WTC11 (cell line): Measurements from ENCODE around the gene CUL5. TPM values are rescaled to one million over a fixed set of nuclear protein-coding genes. Genes with fewer than 3 reads are reported as not detected.

Experiments
- ATAC-seq: fragments of 200-7000 bp; cut with Tn5 transposase; 2 replicates; pipeline ENCODE4 v1.10.0; 2021; ENCODE audit warnings: mild to moderate bottlenecking, moderate library complexity
- CTCF ChIA-PET: fragments of 300-600 bp; sonication (Branson Sonifier 250); formaldehyde crosslinking; loops from one replicate; lab custom pipeline; 2021; ENCODE audit warnings: antibody characterized with exemption; lab: Charles Lee
- POLR2A ChIA-PET: fragments of 350-600 bp; sonication (Branson Sonifier 250); formaldehyde crosslinking; loops from one replicate; lab custom pipeline; 2021; ENCODE audit warnings: antibody characterized with exemption; lab: Charles Lee
- DNase-seq: peaks from one replicate; pipeline ENCODE4 v3.0.0; 2021; ENCODE audit warnings: low spot score
- H3K27ac Mint-ChIP-seq: 2 replicates; pipeline ENCODE4 v1.8.0; 2021; ENCODE audit warnings: mixed read lengths
- H3K27me3 Mint-ChIP-seq: 2 replicates; pipeline ENCODE4 v1.8.0; 2021; ENCODE audit warnings: low read depth, mild to moderate bottlenecking, moderate library complexity, mixed read lengths
- H3K36me3 Mint-ChIP-seq: 2 replicates; pipeline ENCODE4 v1.8.0; 2021; ENCODE audit warnings: mixed read lengths
- H3K4me1 Mint-ChIP-seq: 2 replicates; pipeline ENCODE4 v1.8.0; 2022; ENCODE audit warnings: mixed read lengths
- H3K4me3 Mint-ChIP-seq: 2 replicates; pipeline ENCODE4 v1.8.0; 2021; ENCODE audit warnings: mild to moderate bottlenecking, moderate library complexity, mixed read lengths
- H3K9me3 Mint-ChIP-seq: 2 replicates; pipeline ENCODE4 v1.8.0; 2021; ENCODE audit warnings: mixed read lengths
- CBFB ChIP-seq: sonication (generic); formaldehyde crosslinking; IDR thresholded peaks from 2 replicates; pipeline ENCODE4 v1.8.1; 2022; ENCODE audit warnings: mild to moderate bottlenecking, low read depth, missing genetic modification reagents
- CREB1 ChIP-seq: sonication (generic); formaldehyde crosslinking; IDR thresholded peaks from 2 replicates; pipeline ENCODE4 v1.8.0; 2023; ENCODE audit warnings: mild to moderate bottlenecking, missing genetic modification reagents
- EMX1 ChIP-seq: fragments of 250-450 bp; sonication (Bioruptor Pico); IDR thresholded peaks from 2 replicates; pipeline ENCODE4 v1.8.0; 2021; ENCODE audit warnings: mild to moderate bottlenecking
- FOXK1 ChIP-seq: sonication (generic); formaldehyde crosslinking; IDR thresholded peaks from 2 replicates; pipeline ENCODE4 v1.8.0; 2022; ENCODE audit warnings: mild to moderate bottlenecking, moderate library complexity, missing genetic modification reagents
- JUN ChIP-seq: sonication (generic); formaldehyde crosslinking; IDR thresholded peaks from 2 replicates; pipeline ENCODE4 v1.8.0; 2023; ENCODE audit warnings: mild to moderate bottlenecking, missing genetic modification reagents
- MXD4 ChIP-seq: fragments of 250-450 bp; sonication (Bioruptor Pico); IDR thresholded peaks from 2 replicates; pipeline ENCODE4 v1.8.0; 2021; ENCODE audit warnings: mild to moderate bottlenecking, moderate library complexity, borderline replicate concordance
- SMAD4 ChIP-seq: sonication (generic); formaldehyde crosslinking; IDR thresholded peaks from 2 replicates; pipeline ENCODE4 v1.8.0; 2022; ENCODE audit warnings: mild to moderate bottlenecking, missing genetic modification reagents
- SOX15 ChIP-seq: fragments of 250-450 bp; sonication (Bioruptor Pico); IDR thresholded peaks from 2 replicates; pipeline ENCODE4 v1.9.0; 2021; ENCODE audit warnings: mild to moderate bottlenecking
- TP53 ChIP-seq: sonication (generic); formaldehyde crosslinking; IDR thresholded peaks from 2 replicates; pipeline ENCODE4 v1.8.1; 2023; ENCODE audit warnings: mild to moderate bottlenecking, missing genetic modification reagents
- ZBTB21 ChIP-seq: sonication (generic); formaldehyde crosslinking; IDR thresholded peaks from 2 replicates; pipeline ENCODE4 v1.8.1; 2023; ENCODE audit warnings: mild to moderate bottlenecking, missing genetic modification reagents, borderline replicate concordance
- total RNA-seq: library from RNA; stranded (reverse); gene quantifications from 3 replicates; pipeline ENCODE4 v1.2.3, GENCODE V29; 2021
- TF ChIP-seq, protein P1 (sequence below): sonication (generic); formaldehyde crosslinking; IDR thresholded peaks from 2 replicates; pipeline ENCODE4 v1.8.0; 2022; ENCODE audit warnings: missing genetic modification reagents
- TF ChIP-seq, protein P2 (sequence below): fragments of 250-450 bp; sonication (Bioruptor Pico); IDR thresholded peaks from 2 replicates; pipeline ENCODE4 v1.9.0; 2021; ENCODE audit warnings: mild to moderate bottlenecking
- TF ChIP-seq, protein P3 (sequence below): fragments of 250-450 bp; sonication (Bioruptor Pico); IDR thresholded peaks from 2 replicates; pipeline ENCODE4 v1.9.0; 2021; ENCODE audit warnings: mild to moderate bottlenecking
- TF ChIP-seq, protein P4 (sequence below): sonication (generic); formaldehyde crosslinking; IDR thresholded peaks from 2 replicates; pipeline ENCODE4 v1.8.0; 2023; ENCODE audit warnings: missing genetic modification reagents, mild to moderate bottlenecking, borderline replicate concordance

The CUL5 gene
- total RNA-seq, 1 experiment from 2014 or later = 31.4 TPM

DNA sequence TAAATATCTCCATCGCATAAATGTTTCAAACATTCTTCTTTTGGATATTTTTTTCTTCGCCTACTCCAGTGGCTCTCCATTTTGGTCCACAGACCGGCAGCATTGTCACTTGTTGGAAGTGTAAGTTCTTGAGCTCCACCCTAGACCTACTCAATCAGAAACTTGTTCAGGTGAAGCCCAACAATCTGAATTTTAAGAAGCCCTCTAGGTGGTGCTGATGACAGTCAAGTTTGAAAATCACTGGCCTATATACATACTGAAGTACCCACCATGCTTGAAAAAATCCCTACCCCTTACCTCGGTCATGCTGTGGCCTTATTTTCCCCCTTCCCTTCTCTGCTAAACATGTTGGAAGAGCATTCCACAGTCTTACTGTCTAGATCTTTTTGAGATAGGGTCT is 102.4 kb downstream of the CUL5 start (continued):
- TF ChIP-seq, protein P1, sequence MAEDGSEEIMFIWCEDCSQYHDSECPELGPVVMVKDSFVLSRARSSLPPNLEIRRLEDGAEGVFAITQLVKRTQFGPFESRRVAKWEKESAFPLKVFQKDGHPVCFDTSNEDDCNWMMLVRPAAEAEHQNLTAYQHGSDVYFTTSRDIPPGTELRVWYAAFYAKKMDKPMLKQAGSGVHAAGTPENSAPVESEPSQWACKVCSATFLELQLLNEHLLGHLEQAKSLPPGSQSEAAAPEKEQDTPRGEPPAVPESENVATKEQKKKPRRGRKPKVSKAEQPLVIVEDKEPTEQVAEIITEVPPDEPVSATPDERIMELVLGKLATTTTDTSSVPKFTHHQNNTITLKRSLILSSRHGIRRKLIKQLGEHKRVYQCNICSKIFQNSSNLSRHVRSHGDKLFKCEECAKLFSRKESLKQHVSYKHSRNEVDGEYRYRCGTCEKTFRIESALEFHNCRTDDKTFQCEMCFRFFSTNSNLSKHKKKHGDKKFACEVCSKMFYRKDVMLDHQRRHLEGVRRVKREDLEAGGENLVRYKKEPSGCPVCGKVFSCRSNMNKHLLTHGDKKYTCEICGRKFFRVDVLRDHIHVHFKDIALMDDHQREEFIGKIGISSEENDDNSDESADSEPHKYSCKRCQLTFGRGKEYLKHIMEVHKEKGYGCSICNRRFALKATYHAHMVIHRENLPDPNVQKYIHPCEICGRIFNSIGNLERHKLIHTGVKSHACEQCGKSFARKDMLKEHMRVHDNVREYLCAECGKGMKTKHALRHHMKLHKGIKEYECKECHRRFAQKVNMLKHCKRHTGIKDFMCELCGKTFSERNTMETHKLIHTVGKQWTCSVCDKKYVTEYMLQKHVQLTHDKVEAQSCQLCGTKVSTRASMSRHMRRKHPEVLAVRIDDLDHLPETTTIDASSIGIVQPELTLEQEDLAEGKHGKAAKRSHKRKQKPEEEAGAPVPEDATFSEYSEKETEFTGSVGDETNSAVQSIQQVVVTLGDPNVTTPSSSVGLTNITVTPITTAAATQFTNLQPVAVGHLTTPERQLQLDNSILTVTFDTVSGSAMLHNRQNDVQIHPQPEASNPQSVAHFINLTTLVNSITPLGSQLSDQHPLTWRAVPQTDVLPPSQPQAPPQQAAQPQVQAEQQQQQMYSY (CRISPR knock-in tag) = no peak
- TF ChIP-seq SOX15 (CRISPR knock-in tag) (no peak), SMAD4 (CRISPR knock-in tag) (no peak), TP53 (CRISPR knock-in tag) (no peak), CBFB (CRISPR knock-in tag) (no peak), EMX1 (no peak)
- TF ChIP-seq, protein P2, sequence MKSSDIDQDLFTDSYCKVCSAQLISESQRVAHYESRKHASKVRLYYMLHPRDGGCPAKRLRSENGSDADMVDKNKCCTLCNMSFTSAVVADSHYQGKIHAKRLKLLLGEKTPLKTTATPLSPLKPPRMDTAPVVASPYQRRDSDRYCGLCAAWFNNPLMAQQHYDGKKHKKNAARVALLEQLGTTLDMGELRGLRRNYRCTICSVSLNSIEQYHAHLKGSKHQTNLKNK = no peak
- TF ChIP-seq, all 79 proteins: peak for 0

DNA sequence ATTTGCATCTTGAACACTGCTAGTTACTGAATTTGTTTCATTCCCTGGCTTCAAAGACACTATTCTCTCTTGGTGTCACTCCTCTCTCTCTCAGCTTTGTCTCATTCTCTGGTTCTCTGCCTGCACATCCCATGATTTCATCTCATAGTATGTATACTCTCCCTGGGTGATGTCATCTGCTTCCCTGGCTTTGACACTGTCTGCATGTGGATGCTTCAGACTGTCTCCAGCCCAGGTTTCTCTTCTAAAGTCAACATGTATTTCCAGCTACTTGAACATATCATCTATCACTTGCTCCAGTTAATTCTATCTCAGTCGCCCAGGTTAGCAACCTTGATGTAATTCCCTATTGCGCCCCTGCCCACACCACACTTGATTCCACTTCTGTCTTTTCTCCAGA is 103.4 kb downstream of the CUL5 start:
- no peak for TF ChIP-seq MXD4
- TF ChIP-seq, protein P3, sequence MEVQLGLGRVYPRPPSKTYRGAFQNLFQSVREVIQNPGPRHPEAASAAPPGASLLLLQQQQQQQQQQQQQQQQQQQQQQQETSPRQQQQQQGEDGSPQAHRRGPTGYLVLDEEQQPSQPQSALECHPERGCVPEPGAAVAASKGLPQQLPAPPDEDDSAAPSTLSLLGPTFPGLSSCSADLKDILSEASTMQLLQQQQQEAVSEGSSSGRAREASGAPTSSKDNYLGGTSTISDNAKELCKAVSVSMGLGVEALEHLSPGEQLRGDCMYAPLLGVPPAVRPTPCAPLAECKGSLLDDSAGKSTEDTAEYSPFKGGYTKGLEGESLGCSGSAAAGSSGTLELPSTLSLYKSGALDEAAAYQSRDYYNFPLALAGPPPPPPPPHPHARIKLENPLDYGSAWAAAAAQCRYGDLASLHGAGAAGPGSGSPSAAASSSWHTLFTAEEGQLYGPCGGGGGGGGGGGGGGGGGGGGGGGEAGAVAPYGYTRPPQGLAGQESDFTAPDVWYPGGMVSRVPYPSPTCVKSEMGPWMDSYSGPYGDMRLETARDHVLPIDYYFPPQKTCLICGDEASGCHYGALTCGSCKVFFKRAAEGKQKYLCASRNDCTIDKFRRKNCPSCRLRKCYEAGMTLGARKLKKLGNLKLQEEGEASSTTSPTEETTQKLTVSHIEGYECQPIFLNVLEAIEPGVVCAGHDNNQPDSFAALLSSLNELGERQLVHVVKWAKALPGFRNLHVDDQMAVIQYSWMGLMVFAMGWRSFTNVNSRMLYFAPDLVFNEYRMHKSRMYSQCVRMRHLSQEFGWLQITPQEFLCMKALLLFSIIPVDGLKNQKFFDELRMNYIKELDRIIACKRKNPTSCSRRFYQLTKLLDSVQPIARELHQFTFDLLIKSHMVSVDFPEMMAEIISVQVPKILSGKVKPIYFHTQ (CRISPR knock-in tag) = no peak
- TF ChIP-seq CREB1 (CRISPR knock-in tag) = no peak
- no peak for TF ChIP-seq JUN (CRISPR knock-in tag)
- TF ChIP-seq, protein P4, sequence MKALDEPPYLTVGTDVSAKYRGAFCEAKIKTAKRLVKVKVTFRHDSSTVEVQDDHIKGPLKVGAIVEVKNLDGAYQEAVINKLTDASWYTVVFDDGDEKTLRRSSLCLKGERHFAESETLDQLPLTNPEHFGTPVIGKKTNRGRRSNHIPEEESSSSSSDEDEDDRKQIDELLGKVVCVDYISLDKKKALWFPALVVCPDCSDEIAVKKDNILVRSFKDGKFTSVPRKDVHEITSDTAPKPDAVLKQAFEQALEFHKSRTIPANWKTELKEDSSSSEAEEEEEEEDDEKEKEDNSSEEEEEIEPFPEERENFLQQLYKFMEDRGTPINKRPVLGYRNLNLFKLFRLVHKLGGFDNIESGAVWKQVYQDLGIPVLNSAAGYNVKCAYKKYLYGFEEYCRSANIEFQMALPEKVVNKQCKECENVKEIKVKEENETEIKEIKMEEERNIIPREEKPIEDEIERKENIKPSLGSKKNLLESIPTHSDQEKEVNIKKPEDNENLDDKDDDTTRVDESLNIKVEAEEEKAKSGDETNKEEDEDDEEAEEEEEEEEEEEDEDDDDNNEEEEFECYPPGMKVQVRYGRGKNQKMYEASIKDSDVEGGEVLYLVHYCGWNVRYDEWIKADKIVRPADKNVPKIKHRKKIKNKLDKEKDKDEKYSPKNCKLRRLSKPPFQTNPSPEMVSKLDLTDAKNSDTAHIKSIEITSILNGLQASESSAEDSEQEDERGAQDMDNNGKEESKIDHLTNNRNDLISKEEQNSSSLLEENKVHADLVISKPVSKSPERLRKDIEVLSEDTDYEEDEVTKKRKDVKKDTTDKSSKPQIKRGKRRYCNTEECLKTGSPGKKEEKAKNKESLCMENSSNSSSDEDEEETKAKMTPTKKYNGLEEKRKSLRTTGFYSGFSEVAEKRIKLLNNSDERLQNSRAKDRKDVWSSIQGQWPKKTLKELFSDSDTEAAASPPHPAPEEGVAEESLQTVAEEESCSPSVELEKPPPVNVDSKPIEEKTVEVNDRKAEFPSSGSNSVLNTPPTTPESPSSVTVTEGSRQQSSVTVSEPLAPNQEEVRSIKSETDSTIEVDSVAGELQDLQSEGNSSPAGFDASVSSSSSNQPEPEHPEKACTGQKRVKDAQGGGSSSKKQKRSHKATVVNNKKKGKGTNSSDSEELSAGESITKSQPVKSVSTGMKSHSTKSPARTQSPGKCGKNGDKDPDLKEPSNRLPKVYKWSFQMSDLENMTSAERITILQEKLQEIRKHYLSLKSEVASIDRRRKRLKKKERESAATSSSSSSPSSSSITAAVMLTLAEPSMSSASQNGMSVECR (CRISPR knock-in tag) = no peak
- TF ChIP-seq SMAD4 (CRISPR knock-in tag) = no peak
- TF ChIP-seq FOXK1 (CRISPR knock-in tag) = no peak
- TF ChIP-seq ZBTB21 (CRISPR knock-in tag) = no peak
- Mint-ChIP-seq H3K9me3 (no peaks in the 10 kb centered on the region), H3K27ac (no peak overlapping the region), H3K36me3 (no peaks in the 10 kb centered on the region), H3K4me3 (no peak overlapping the region), H3K27me3 (no peaks in the 10 kb centered on the region), H3K4me1 (peaks cover 10% of the 10 kb centered on the region)
- CTCF ChIA-PET = no interaction called here
- DNase-seq (no peak), ATAC-seq (no peak)
- POLR2A ChIA-PET = no interaction called here
